A549 (cell line): ENCODE measurements around the gene MAP2.

Experiments
- CHD2 ChIP-seq: fragments of 150-350 bp; IDR thresholded peaks from 2 replicates; pipeline ENCODE4 v1.6.1; 2014; ENCODE audit warnings: low read length; ENCODE audit not compliant: partially characterized antibody
- CTCF ChIP-seq: fragments of >200 bp; sonication (Bioruptor Twin); formaldehyde crosslinking; IDR thresholded peaks from 3 replicates; pipeline ENCODE4 v1.5.1; 2016
- ESRRA ChIP-seq: fragments of 150-350 bp; IDR thresholded peaks from 2 replicates; pipeline ENCODE4 v1.6.1; 2014; ENCODE audit warnings: mild to moderate bottlenecking, low read length, borderline replicate concordance
- MYC ChIP-seq: IDR thresholded peaks from 2 replicates; pipeline ENCODE4 v1.6.1; 2012; ENCODE audit warnings: mild to moderate bottlenecking, inconsistent platforms, low read length, improper control_type of control experiment, borderline replicate concordance
- NR3C1 ChIP-seq: fragments of >200 bp; sonication (Bioruptor Twin); formaldehyde crosslinking; IDR thresholded peaks from 3 replicates; pipeline ENCODE4 v1.6.1; 2017
- POLR2A ChIP-seq: IDR thresholded peaks from 2 replicates; pipeline ENCODE4 v1.6.1; 2012; ENCODE audit warnings: mild to moderate bottlenecking, low read length
- TF ChIP-seq, protein P1 (sequence below): IDR thresholded peaks from 2 replicates; pipeline ENCODE4 v1.6.1; 2012

GRCh38 chr2:209517436-209517835 lies 93.6 kb downstream of the MAP2 start:
- TF ChIP-seq POLR2A (no peak), CTCF (no peak), NR3C1 (no peak), CHD2 (no peak), ESRRA (no peak), MYC (no peak)
- TF ChIP-seq, protein P1, sequence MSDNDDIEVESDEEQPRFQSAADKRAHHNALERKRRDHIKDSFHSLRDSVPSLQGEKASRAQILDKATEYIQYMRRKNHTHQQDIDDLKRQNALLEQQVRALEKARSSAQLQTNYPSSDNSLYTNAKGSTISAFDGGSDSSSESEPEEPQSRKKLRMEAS, result no peak
